Measurements from ENCODE around the gene ATRNL1.

DNA sequence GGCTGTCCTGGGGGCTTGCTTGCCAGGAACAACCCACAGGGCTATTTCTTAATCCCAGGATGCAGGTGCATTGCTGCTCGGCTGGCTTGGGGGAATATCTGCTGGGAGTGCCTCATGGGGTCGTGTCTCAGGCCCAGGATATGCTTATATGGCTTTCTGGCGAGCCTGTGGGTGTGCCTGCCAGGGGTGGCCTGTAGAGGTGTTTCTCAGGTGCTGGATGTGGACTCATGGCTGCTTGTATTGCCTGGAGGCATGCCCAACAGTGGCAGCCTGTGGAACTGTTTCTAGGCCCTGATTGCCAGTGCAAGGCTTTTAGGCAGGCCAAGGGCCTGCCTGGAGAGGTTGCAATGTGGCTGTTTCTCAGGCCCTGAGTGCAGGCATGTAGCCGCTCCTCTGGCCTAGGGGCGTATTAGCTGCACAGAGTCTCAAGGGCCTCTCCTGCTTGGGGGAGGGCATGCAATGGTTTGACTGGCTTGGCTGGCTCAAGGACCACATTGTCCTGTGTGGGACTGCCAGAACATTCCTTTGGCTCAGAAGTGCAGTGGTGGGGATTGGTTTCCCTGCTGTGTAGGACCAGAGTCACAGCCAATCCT is 202.1 kb downstream of the ATRNL1 start:
- TF ChIP-seq, protein P1, sequence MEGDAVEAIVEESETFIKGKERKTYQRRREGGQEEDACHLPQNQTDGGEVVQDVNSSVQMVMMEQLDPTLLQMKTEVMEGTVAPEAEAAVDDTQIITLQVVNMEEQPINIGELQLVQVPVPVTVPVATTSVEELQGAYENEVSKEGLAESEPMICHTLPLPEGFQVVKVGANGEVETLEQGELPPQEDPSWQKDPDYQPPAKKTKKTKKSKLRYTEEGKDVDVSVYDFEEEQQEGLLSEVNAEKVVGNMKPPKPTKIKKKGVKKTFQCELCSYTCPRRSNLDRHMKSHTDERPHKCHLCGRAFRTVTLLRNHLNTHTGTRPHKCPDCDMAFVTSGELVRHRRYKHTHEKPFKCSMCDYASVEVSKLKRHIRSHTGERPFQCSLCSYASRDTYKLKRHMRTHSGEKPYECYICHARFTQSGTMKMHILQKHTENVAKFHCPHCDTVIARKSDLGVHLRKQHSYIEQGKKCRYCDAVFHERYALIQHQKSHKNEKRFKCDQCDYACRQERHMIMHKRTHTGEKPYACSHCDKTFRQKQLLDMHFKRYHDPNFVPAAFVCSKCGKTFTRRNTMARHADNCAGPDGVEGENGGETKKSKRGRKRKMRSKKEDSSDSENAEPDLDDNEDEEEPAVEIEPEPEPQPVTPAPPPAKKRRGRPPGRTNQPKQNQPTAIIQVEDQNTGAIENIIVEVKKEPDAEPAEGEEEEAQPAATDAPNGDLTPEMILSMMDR (IDR thresholded peaks at IDR 0.05; ENCODE audit: low read depth, low read length, poor library complexity, severe bottlenecking): no peak
- no peak for TF ChIP-seq EZH2phosphoT487 (IDR thresholded peaks at IDR 0.05; ENCODE audit: borderline replicate concordance, low read length)

Measured in DOHH2 (cell line).